GM12873 (cell line): ENCODE measurements around the gene INO80.

Experiments used
- CTCF ChIP-seq: IDR thresholded peaks from 2 replicates; pipeline ENCODE4 v1.5.1; 2012; ENCODE audit warnings: low read depth, mild to moderate bottlenecking, moderate library complexity, low read length, control low read depth; ENCODE audit not compliant: insufficient read depth; ENCODE audit errors: missing control alignments

The INO80 gene

GRCh38 chr15:40959331-40960141, 156.5 kb downstream of the INO80 start:
- TF ChIP-seq CTCF: no peak

- TF ChIP-seq CTCF: no peak
Observed at GRCh38 chr15:40958723-40959122, 157.4 kb downstream of the INO80 start.

GRCh38 chr15:40958146-40958545, 157.9 kb downstream of the INO80 start:
- no peak for TF ChIP-seq CTCF

- no peak for TF ChIP-seq CTCF
Observed at GRCh38 chr15:40957581-40958051, 158.5 kb downstream of the INO80 start.

- TF ChIP-seq CTCF: no peak
Observed at GRCh38 chr15:40957041-40957555, 159.0 kb downstream of the INO80 start.

- no peak for TF ChIP-seq CTCF
Observed at GRCh38 chr15:40956541-40956982, 159.5 kb downstream of the INO80 start.

GRCh38 chr15:40955930-40956540, 160.0 kb downstream of the INO80 start:
- TF ChIP-seq CTCF: no peak
